PC-9 (cell line): ENCODE results near the gene ZNF219. TPM values are rescaled to one million over a fixed set of nuclear protein-coding genes. Genes with fewer than 3 reads are reported as not detected.

ENCODE experiments used
- BruUV-seq: library from RNA; stranded (reverse); fragments of 400-500 nt; replicated peaks from 2 replicates; lab custom pipeline; 2021; lab: Mats Ljungman, UMichigan
- CTCF ChIA-PET: fragments of 300-600 bp; sonication (Branson Sonifier 250); formaldehyde crosslinking; loops from one replicate; lab custom pipeline; 2022; ENCODE audit warnings: antibody characterized with exemption; lab: Charles Lee
- POLR2A ChIA-PET: fragments of 300-600 bp; sonication (Branson Sonifier 250); formaldehyde crosslinking; loops from one replicate; lab custom pipeline; 2022; ENCODE audit warnings: antibody characterized with exemption; ENCODE audit not compliant: unreplicated experiment; lab: Charles Lee
- DNase-seq, 2 experiments: peaks; one replicate each; pipeline versions ENCODE4 v3.0.0 to v3.0.0-alpha.2; 2015 to 2022; ENCODE audit warnings: mixed read lengths in 1 of 2
- H2AFZ ChIP-seq: fragments of 200-600 bp; sonication (generic); 2 replicates; pipeline ENCODE4 v1.8.1; 2017; ENCODE audit warnings: antibody characterized with exemption
- H3F3A ChIP-seq: fragments of 200-600 bp; sonication (generic); 2 replicates; pipeline ENCODE4 v1.8.1; 2017; ENCODE audit warnings: antibody characterized with exemption, mild to moderate bottlenecking, low read depth; ENCODE audit not compliant: insufficient read depth
- H3K27ac ChIP-seq: fragments of 200-600 bp; sonication (generic); 2 replicates; pipeline ENCODE4 v1.6.1; 2016; ENCODE audit warnings: mixed run types
- H3K27me3 ChIP-seq: fragments of 200-600 bp; sonication (generic); 2 replicates; pipeline ENCODE4 v1.6.1; 2016; ENCODE audit warnings: low read depth, mixed run types; ENCODE audit not compliant: insufficient read depth
- H3K36me3 ChIP-seq: fragments of 200-600 bp; sonication (generic); 2 replicates; pipeline ENCODE4 v1.6.1; 2016; ENCODE audit warnings: low read depth, mixed run types
- H3K4me1 ChIP-seq: fragments of 200-600 bp; sonication (generic); replicated peaks from 2 replicates; pipeline ENCODE4 v1.6.1; 2016; ENCODE audit warnings: mixed run types; ENCODE audit not compliant: insufficient read depth
- H3K4me2 ChIP-seq: fragments of 200-600 bp; sonication (generic); 2 replicates; pipeline ENCODE4 v1.6.1; 2017; ENCODE audit warnings: mixed run types
- H3K4me3 ChIP-seq: fragments of 200-600 bp; sonication (generic); 2 replicates; pipeline ENCODE4 v1.6.1; 2016; ENCODE audit warnings: mixed run types
- H3K79me2 ChIP-seq: fragments of 200-600 bp; sonication (generic); 2 replicates; pipeline ENCODE4 v1.6.1; 2017; ENCODE audit warnings: low read depth, mixed run types
- H3K9me2 ChIP-seq: fragments of 200-600 bp; sonication (generic); 2 replicates; pipeline ENCODE4 v1.8.1; 2017; ENCODE audit warnings: mild to moderate bottlenecking; ENCODE audit not compliant: insufficient read depth
- H3K9me3 ChIP-seq: fragments of 200-600 bp; sonication (generic); 2 replicates; pipeline ENCODE4 v1.8.1; 2016; ENCODE audit warnings: low read depth; ENCODE audit not compliant: insufficient read depth
- H4K20me1 ChIP-seq: fragments of 200-600 bp; sonication (generic); 2 replicates; pipeline ENCODE4 v1.8.1; 2017; ENCODE audit not compliant: insufficient read depth
- CTCF ChIP-seq: fragments of 200-600 bp; sonication (generic); conservative IDR thresholded peaks from 2 replicates; pipeline ENCODE4 v1.6.1; 2017; ENCODE audit warnings: mixed run types, antibody characterized with exemption, mild to moderate bottlenecking, moderate library complexity
- EZH2 ChIP-seq: fragments of 200-600 bp; sonication (generic); IDR thresholded peaks from 2 replicates; pipeline ENCODE4 v1.8.0; 2017; ENCODE audit warnings: antibody characterized with exemption, low read depth
- intact Hi-C: fragments of 100-400 bp; cut with micrococcal nuclease; formaldehyde crosslinking; loops from one replicate; pipeline ENCODE4 v1.10.0; 2022; ENCODE audit not compliant: unreplicated experiment
- total RNA-seq: library from RNA; stranded (reverse); gene quantifications from 2 replicates; pipeline ENCODE4 v1.2.3, GENCODE V29; 2021

Gene ZNF219
- total RNA-seq, 1 experiment from 2014 or later, result 25.3 TPM

- CTCF ChIA-PET, result no interaction called here
- intact Hi-C loops, result no loop called here
- Histone ChIP-seq H3K4me2 (no peak overlapping the region), H3K27ac (no peak overlapping the region), H3K36me3 (no peaks in the 10 kb centered on the region), H3K9me3 (no peaks in the 10 kb centered on the region), H3F3A (no peaks in the 10 kb centered on the region), H3K4me3 (no peak overlapping the region), H3K27me3 (no peaks in the 10 kb centered on the region), H3K9me2 (no peaks in the 10 kb centered on the region), H3K4me1 (no peaks in the 10 kb centered on the region), H2AFZ (no peak overlapping the region), H3K79me2 (no peaks in the 10 kb centered on the region), H4K20me1 (no peaks in the 10 kb centered on the region)
- TF ChIP-seq EZH2 (no peak), CTCF (no peak)
- no TSS peak for BruUV-seq
- no peak for DNase-seq
- POLR2A ChIA-PET, result no interaction called here
Observed at GRCh38 chr14:21054768-21055145, 43.7 kb downstream of the ZNF219 start.

GRCh38 chr14:21054123-21054767, 44.2 kb downstream of the ZNF219 start:
- BruUV-seq, result no TSS peak
- DNase-seq, result no peak
- TF ChIP-seq EZH2, result no peak
- no peak for TF ChIP-seq CTCF
- Histone ChIP-seq H3K36me3 (no peaks in the 10 kb centered on the region), H3K4me3 (no peak overlapping the region), H3F3A (no peaks in the 10 kb centered on the region), H2AFZ (no peak overlapping the region), H3K4me2 (no peak overlapping the region), H3K79me2 (no peaks in the 10 kb centered on the region), H3K27ac (no peak overlapping the region), H3K4me1 (no peaks in the 10 kb centered on the region), H3K9me2 (no peaks in the 10 kb centered on the region), H4K20me1 (no peaks in the 10 kb centered on the region), H3K9me3 (no peaks in the 10 kb centered on the region), H3K27me3 (no peaks in the 10 kb centered on the region)
- intact Hi-C loops, result no loop called here
- ChIA-PET CTCF (no interaction called here), POLR2A (no interaction called here)

- Histone ChIP-seq H3K4me1 (no peaks in the 10 kb centered on the region), H3K9me3 (no peaks in the 10 kb centered on the region), H3K36me3 (no peaks in the 10 kb centered on the region), H3K4me3 (no peak overlapping the region), H3K9me2 (no peaks in the 10 kb centered on the region), H3K27me3 (no peaks in the 10 kb centered on the region), H3K27ac (no peak overlapping the region), H3K4me2 (no peak overlapping the region), H3F3A (no peaks in the 10 kb centered on the region), H3K79me2 (no peaks in the 10 kb centered on the region), H2AFZ (no peak overlapping the region), H4K20me1 (no peaks in the 10 kb centered on the region)
- ChIA-PET CTCF (no interaction called here), POLR2A (no interaction called here)
- BruUV-seq, result no TSS peak
- TF ChIP-seq EZH2 (no peak), CTCF (no peak)
- DNase-seq, result no peak
- intact Hi-C loops, result no loop called here
Observed at GRCh38 chr14:21053184-21054122, 45.0 kb downstream of the ZNF219 start.
